Right atrium auricular region (tissue), 2 donors: ENCODE results near the gene ADAMTS17. TPM values are rescaled to one million over a fixed set of nuclear protein-coding genes. Genes with fewer than 3 reads are reported as not detected.
A peak's percentile ranks its signal among the peaks of the same experiment; 100 is the strongest.

Experiments used
- DNase-seq: peaks from one replicate; pipeline ENCODE4 v3.0.0-alpha.2; 2019; ENCODE audit warnings: low spot score
- H3K27ac ChIP-seq, 2 donors: fragments of 200-600 bp; sonication (generic); 1 replicate in 1 of 2; 2 replicates in 1 of 2; pipeline ENCODE4 v1.5.1; 2016 to 2019
- H3K27me3 ChIP-seq, 2 donors: fragments of 200-600 bp; sonication (generic); one replicate each; pipeline versions ENCODE4 v1.5.1 to v1.6.0; 2017 to 2019
- H3K36me3 ChIP-seq: fragments of 200-600 bp; sonication (generic); one replicate; pipeline ENCODE4 v1.5.1; 2016
- H3K4me1 ChIP-seq, 2 donors: fragments of 200-600 bp; sonication (generic); one replicate each; pipeline versions ENCODE4 v1.5.1 to v1.6.0; 2017 to 2019
- H3K4me3 ChIP-seq, 2 donors: fragments of 200-600 bp; sonication (generic); 1 replicate in 1 of 2; 2 replicates in 1 of 2; pipeline ENCODE4 v1.5.1; 2017 to 2019; ENCODE audit warnings: mild to moderate bottlenecking in 1 of 2, moderate library complexity in 1 of 2
- H3K9me3 ChIP-seq, 2 donors: fragments of 200-600 bp; sonication (generic); one replicate each; pipeline ENCODE4 v1.5.1; 2019
- total RNA-seq, 2 donors: library from RNA; depleted of rRNA; stranded (reverse); fragments of >200 nt; gene quantifications; one replicate each; pipeline ENCODE4 v1.1.0, GENCODE V29; 2016
- TF ChIP-seq, protein P1 (sequence below), 2 donors: fragments of 200-600 bp; sonication (generic); IDR thresholded peaks; one replicate each; pipeline ENCODE4 v1.5.1; 2019; ENCODE audit warnings: antibody characterized with exemption in 2 of 2

ADAMTS17 gene
- total RNA-seq, 2 donors from 2014 or later: 3.6 to 4.4 TPM

GRCh38 chr15:100163961-100164360 is 177.8 kb downstream of the ADAMTS17 start:
- no peak overlapping the region for H3K4me3 ChIP-seq
- TF ChIP-seq, protein P1, sequence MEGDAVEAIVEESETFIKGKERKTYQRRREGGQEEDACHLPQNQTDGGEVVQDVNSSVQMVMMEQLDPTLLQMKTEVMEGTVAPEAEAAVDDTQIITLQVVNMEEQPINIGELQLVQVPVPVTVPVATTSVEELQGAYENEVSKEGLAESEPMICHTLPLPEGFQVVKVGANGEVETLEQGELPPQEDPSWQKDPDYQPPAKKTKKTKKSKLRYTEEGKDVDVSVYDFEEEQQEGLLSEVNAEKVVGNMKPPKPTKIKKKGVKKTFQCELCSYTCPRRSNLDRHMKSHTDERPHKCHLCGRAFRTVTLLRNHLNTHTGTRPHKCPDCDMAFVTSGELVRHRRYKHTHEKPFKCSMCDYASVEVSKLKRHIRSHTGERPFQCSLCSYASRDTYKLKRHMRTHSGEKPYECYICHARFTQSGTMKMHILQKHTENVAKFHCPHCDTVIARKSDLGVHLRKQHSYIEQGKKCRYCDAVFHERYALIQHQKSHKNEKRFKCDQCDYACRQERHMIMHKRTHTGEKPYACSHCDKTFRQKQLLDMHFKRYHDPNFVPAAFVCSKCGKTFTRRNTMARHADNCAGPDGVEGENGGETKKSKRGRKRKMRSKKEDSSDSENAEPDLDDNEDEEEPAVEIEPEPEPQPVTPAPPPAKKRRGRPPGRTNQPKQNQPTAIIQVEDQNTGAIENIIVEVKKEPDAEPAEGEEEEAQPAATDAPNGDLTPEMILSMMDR (IDR thresholded peaks at IDR 0.05): no peak
- DNase-seq: no peak
- no peaks in the 10 kb centered on the region for H3K9me3 ChIP-seq
- no peaks in the 10 kb centered on the region for H3K4me1 ChIP-seq
- no peaks in the 10 kb centered on the region for H3K36me3 ChIP-seq
- no peak overlapping the region for H3K27ac ChIP-seq
- H3K27me3 ChIP-seq: no peaks in the 10 kb centered on the region

- Histone ChIP-seq H3K9me3 (no peaks in the 10 kb centered on the region), H3K27ac (no peak overlapping the region), H3K4me1 (no peaks in the 10 kb centered on the region), H3K27me3 (no peaks in the 10 kb centered on the region), H3K36me3 (no peaks in the 10 kb centered on the region), H3K4me3 (no peak overlapping the region)
- TF ChIP-seq, protein P1 (IDR thresholded peaks at IDR 0.05): no peak
- DNase-seq: no peak
These were observed 180.8 kb downstream of the ADAMTS17 start for GRCh38 chr15:100160953-100161352.

DNA sequence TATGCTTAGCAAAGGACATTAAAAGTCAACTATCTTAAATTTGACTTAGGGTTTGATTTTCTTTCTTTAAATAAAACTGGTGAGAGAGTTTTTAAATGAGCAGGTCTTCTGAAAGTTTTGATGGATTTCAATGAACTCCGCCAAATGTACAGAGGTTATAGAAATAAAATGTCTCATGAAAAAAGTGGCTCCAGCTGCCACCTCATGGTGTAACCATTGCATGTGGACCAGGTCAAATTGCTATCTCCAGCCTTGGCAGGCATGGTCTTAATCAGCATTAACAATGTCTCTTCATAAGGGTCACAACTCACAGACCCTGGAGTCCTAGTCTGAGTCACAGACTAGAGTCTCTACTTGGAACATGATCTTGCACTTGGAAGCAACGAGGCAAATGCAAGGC is 182.3 kb downstream of the ADAMTS17 start:
- no peak for DNase-seq
- no peaks in the 10 kb centered on the region for H3K36me3 ChIP-seq
- no peak overlapping the region for H3K4me3 ChIP-seq
- TF ChIP-seq, protein P1 (IDR thresholded peaks at IDR 0.05): peak in 1 of 2 donors; percentile 20
- no peaks in the 10 kb centered on the region for H3K27me3 ChIP-seq
- H3K27ac ChIP-seq: no peak overlapping the region
- no peaks in the 10 kb centered on the region for H3K4me1 ChIP-seq
- no peaks in the 10 kb centered on the region for H3K9me3 ChIP-seq

- H3K27ac ChIP-seq: no peak overlapping the region
- H3K9me3 ChIP-seq: no peaks in the 10 kb centered on the region
- no peak for DNase-seq
- no peaks in the 10 kb centered on the region for H3K36me3 ChIP-seq
- H3K4me1 ChIP-seq: no peaks in the 10 kb centered on the region
- no peaks in the 10 kb centered on the region for H3K27me3 ChIP-seq
- no peak overlapping the region for H3K4me3 ChIP-seq
- TF ChIP-seq, protein P1 (IDR thresholded peaks at IDR 0.05): no peak
These were observed 183.4 kb downstream of the ADAMTS17 start for GRCh38 chr15:100158356-100158755.

- Histone ChIP-seq H3K4me3 (no peak overlapping the region), H3K27me3 (no peaks in the 10 kb centered on the region), H3K27ac (no peak overlapping the region), H3K9me3 (no peaks in the 10 kb centered on the region), H3K4me1 (no peaks in the 10 kb centered on the region), H3K36me3 (no peaks in the 10 kb centered on the region)
- TF ChIP-seq, protein P1 (IDR thresholded peaks at IDR 0.05): no peak
- DNase-seq: no peak
These were observed 185.6 kb downstream of the ADAMTS17 start for GRCh38 chr15:100156201-100156600.

DNA sequence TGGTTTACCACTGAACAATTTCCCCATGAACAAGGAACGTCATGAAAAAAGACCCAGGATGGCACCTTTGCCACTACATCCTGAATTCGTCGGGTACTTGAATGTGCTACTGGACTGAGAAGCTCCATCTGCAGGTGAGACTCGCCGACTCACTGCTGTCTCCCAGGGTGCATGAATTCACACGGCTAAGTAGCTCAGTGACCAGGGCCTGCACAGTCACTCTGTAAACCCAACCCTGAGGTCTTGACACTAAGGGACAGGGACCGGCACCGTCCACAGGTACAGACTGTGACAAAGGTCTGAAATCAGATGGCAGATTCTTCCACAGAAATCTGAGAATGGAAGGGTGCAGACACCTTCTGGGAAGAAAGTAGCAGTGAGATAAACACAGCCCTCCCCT is 187.4 kb downstream of the ADAMTS17 start:
- no peaks in the 10 kb centered on the region for H3K36me3 ChIP-seq
- no peak overlapping the region for H3K27ac ChIP-seq
- no peaks in the 10 kb centered on the region for H3K27me3 ChIP-seq
- H3K9me3 ChIP-seq: no peaks in the 10 kb centered on the region
- TF ChIP-seq, protein P1 (IDR thresholded peaks at IDR 0.05): no peak
- no peaks in the 10 kb centered on the region for H3K4me1 ChIP-seq
- DNase-seq: no peak
- no peak overlapping the region for H3K4me3 ChIP-seq
